ENCODE data around the gene KIAA0930. TPM values are rescaled to one million over a fixed set of nuclear protein-coding genes. Genes with fewer than 3 reads are reported as not detected.

Gene KIAA0930
- total RNA-seq, 1 donor = 43.4 TPM

- H3K4me2 ChIP-seq (ENCODE audit: insufficient read depth, low read length) = no peak overlapping the region
- no peak for TF ChIP-seq CTCF (IDR thresholded peaks at IDR 0.05; ENCODE audit: extremely low read depth, low read depth, low read length)
- no peak for DNase-seq (ENCODE audit: insufficient read length, low spot score, missing footprints)
- no peak overlapping the region for H3K27ac ChIP-seq (ENCODE audit: low read depth, low read length)
- H3K9me3 ChIP-seq (ENCODE audit: low read depth, low read length) = no peaks in the 10 kb centered on the region
- H2AFZ ChIP-seq (ENCODE audit: low read length) = no peak overlapping the region
- no peaks in the 10 kb centered on the region for H3K27me3 ChIP-seq (ENCODE audit: insufficient read depth, low read length)
- peaks cover 46% of the 10 kb centered on the region for H3K79me2 ChIP-seq (ENCODE audit: insufficient read depth, low read length)
- H3K4me1 ChIP-seq (ENCODE audit: insufficient read depth, low read length) = no peaks in the 10 kb centered on the region
- H3K4me3 ChIP-seq (ENCODE audit: insufficient read depth, low read length) = no peak overlapping the region
- peaks cover 7% of the 10 kb centered on the region for H4K20me1 ChIP-seq (ENCODE audit: insufficient read depth, low read length)
- peaks cover 58% of the 10 kb centered on the region for H3K36me3 ChIP-seq (ENCODE audit: insufficient read depth, low read length)
Observed at GRCh38 chr22:45183974-45184373, 56.7 kb downstream of the KIAA0930 start.

DNA sequence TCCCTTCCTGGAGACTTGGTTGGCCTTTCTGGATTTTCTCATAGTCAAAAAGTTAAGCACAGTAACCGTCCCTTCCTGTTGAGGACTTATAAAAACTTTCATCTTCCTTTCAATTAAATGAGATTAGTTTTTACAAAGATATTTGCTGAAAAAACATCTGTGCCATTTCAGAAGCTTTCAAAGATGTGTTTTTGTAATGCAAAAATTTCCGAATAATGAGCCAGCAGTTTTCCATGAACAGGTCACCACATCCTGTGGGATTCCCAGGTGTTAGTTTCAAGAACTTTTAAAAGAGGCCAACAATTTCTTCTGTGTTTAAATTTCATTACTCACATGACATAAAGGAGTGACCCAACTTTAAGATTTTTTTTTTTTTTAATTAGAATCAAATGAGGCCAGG is 58.9 kb downstream of the KIAA0930 start:
- H4K20me1 ChIP-seq (ENCODE audit: insufficient read depth, low read length) = peaks cover 10% of the 10 kb centered on the region
- no peak for TF ChIP-seq CTCF (IDR thresholded peaks at IDR 0.05; ENCODE audit: extremely low read depth, low read depth, low read length)
- peaks cover 60% of the 10 kb centered on the region for H3K79me2 ChIP-seq (ENCODE audit: insufficient read depth, low read length)
- H3K4me3 ChIP-seq (ENCODE audit: insufficient read depth, low read length) = no peak overlapping the region
- no peak for DNase-seq (ENCODE audit: insufficient read length, low spot score, missing footprints)
- H3K4me1 ChIP-seq (ENCODE audit: insufficient read depth, low read length) = no peaks in the 10 kb centered on the region
- H3K4me2 ChIP-seq (ENCODE audit: insufficient read depth, low read length) = no peak overlapping the region
- H3K27ac ChIP-seq (ENCODE audit: low read depth, low read length) = no peak overlapping the region
- peaks cover 67% of the 10 kb centered on the region for H3K36me3 ChIP-seq (ENCODE audit: insufficient read depth, low read length)
- no peaks in the 10 kb centered on the region for H3K9me3 ChIP-seq (ENCODE audit: low read depth, low read length)
- no peaks in the 10 kb centered on the region for H3K27me3 ChIP-seq (ENCODE audit: insufficient read depth, low read length)
- no peak overlapping the region for H2AFZ ChIP-seq (ENCODE audit: low read length)

- H3K4me3 ChIP-seq (ENCODE audit: insufficient read depth, low read length) = no peak overlapping the region
- H3K79me2 ChIP-seq (ENCODE audit: insufficient read depth, low read length) = peaks cover 64% of the 10 kb centered on the region
Observed at GRCh38 chr22:45181240-45181639, 59.5 kb downstream of the KIAA0930 start.

DNA sequence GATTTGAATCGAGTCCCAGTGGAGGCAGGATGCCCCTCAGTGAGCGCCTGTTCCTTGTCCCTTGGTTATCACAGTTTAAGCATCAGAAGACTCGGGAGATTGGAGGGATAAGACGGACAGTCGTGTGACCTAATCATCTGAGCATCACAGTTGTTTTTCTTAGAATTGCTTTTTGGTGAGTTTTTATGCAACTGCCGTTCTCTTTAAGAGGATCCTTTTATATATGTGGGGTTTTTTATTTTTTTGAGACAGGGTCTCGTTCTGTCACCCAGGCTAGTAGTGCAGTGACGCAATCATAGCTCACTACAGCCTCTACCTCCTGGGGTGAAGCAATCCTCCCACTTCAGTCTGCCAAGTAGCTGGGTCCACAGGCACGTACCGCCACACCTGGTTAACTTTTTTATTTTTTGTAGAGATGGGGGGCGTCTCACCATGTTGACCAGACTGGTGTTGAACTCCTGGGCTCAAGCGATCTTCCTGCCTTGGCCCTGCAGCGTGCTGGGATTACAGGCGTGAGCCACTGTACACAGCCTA is 60.5 kb downstream of the KIAA0930 start:
- Histone ChIP-seq H2AFZ (ENCODE audit: low read length) (no peak overlapping the region), H3K27me3 (ENCODE audit: insufficient read depth, low read length) (no peaks in the 10 kb centered on the region), H3K9me3 (ENCODE audit: low read depth, low read length) (no peaks in the 10 kb centered on the region), H4K20me1 (ENCODE audit: insufficient read depth, low read length) (peaks cover 10% of the 10 kb centered on the region), H3K4me1 (ENCODE audit: insufficient read depth, low read length) (no peaks in the 10 kb centered on the region), H3K27ac (ENCODE audit: low read depth, low read length) (no peak overlapping the region), H3K4me3 (ENCODE audit: insufficient read depth, low read length) (no peak overlapping the region), H3K79me2 (ENCODE audit: insufficient read depth, low read length) (peaks cover 69% of the 10 kb centered on the region), H3K36me3 (ENCODE audit: insufficient read depth, low read length) (peaks cover 70% of the 10 kb centered on the region), H3K4me2 (ENCODE audit: insufficient read depth, low read length) (no peak overlapping the region)
- TF ChIP-seq CTCF (IDR thresholded peaks at IDR 0.05; ENCODE audit: extremely low read depth, low read depth, low read length) = no peak
- DNase-seq (ENCODE audit: insufficient read length, low spot score, missing footprints) = no peak

More at GRCh38 chr22:45181240-45181639, 59.5 kb downstream of the KIAA0930 start:
- Histone ChIP-seq H4K20me1 (ENCODE audit: insufficient read depth, low read length) (peaks cover 10% of the 10 kb centered on the region), H3K36me3 (ENCODE audit: insufficient read depth, low read length) (peaks cover 70% of the 10 kb centered on the region), H3K27me3 (ENCODE audit: insufficient read depth, low read length) (no peaks in the 10 kb centered on the region), H3K27ac (ENCODE audit: low read depth, low read length) (no peak overlapping the region), H3K9me3 (ENCODE audit: low read depth, low read length) (no peaks in the 10 kb centered on the region), H3K4me2 (ENCODE audit: insufficient read depth, low read length) (no peak overlapping the region), H3K4me1 (ENCODE audit: insufficient read depth, low read length) (no peaks in the 10 kb centered on the region), H2AFZ (ENCODE audit: low read length) (no peak overlapping the region)
- DNase-seq (ENCODE audit: insufficient read length, low spot score, missing footprints) = no peak
- TF ChIP-seq CTCF (IDR thresholded peaks at IDR 0.05; ENCODE audit: extremely low read depth, low read depth, low read length) = no peak

All from osteoblast (primary cell).